HCT116 (cell line): ENCODE measurements around the gene RYR2.

Experiments
- JUND ChIP-seq: IDR thresholded peaks from 2 replicates; pipeline ENCODE4 v1.6.1; 2012
- POLR2A ChIP-seq: IDR thresholded peaks from 2 replicates; pipeline ENCODE4 v1.7.0; 2011; ENCODE audit warnings: borderline replicate concordance; ENCODE audit not compliant: insufficient read depth, insufficient read length; ENCODE audit errors: extremely low read depth
- TF ChIP-seq, protein P1 (sequence below), 3 experiments: fragments of 200-600 bp in 1 of 3; sonication (generic) in 1 of 3; IDR thresholded peaks in 2 of 3; conservative IDR thresholded peaks in 1 of 3; 2 replicates each; pipeline ENCODE4 v1.5.1; 2012 to 2017; ENCODE audit warnings: low read depth in 2 of 3, low read length in 2 of 3, antibody characterized with exemption in 1 of 3, borderline replicate concordance in 1 of 3, control low read depth in 1 of 3, mild to moderate bottlenecking in 1 of 3, mixed read lengths in 1 of 3, mixed run types in 1 of 3, moderate library complexity in 1 of 3; ENCODE audit not compliant: insufficient read depth in 1 of 3

DNA sequence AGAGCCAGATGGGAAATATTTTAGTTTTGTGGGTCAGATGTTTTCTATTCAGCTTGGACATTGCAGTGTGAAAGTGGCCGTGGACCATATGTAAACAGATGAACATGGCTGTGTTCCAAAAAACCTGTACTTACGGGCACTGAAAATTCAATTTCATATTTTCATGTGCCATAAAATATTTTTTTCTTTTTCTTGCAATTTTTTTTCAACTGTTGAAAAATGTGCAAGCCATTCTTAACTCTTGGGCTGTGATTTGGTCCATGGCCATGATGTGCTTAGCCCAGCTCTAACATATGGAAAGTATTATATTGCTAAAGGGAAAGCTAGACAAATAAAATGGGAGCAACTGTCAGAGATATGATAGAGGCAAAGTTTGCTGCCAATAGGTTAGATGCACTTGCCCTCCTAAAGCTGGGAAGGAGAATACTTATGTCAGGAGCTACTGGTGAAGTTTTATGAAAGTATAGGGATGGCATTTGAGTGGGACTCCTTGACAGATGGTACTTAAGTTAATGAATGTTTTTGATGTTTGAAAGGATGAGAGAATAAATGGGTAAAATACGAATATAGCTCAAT is 240.3 kb downstream of the RYR2 start:
- TF ChIP-seq, protein P1, sequence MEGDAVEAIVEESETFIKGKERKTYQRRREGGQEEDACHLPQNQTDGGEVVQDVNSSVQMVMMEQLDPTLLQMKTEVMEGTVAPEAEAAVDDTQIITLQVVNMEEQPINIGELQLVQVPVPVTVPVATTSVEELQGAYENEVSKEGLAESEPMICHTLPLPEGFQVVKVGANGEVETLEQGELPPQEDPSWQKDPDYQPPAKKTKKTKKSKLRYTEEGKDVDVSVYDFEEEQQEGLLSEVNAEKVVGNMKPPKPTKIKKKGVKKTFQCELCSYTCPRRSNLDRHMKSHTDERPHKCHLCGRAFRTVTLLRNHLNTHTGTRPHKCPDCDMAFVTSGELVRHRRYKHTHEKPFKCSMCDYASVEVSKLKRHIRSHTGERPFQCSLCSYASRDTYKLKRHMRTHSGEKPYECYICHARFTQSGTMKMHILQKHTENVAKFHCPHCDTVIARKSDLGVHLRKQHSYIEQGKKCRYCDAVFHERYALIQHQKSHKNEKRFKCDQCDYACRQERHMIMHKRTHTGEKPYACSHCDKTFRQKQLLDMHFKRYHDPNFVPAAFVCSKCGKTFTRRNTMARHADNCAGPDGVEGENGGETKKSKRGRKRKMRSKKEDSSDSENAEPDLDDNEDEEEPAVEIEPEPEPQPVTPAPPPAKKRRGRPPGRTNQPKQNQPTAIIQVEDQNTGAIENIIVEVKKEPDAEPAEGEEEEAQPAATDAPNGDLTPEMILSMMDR (IDR thresholded peaks at IDR 0.05 in 2 of 3, conservative IDR thresholded peaks at IDR 0.05 in 1 of 3; ENCODE audit: borderline replicate concordance in 1 of 3, insufficient read depth in 1 of 3, low read depth in 2 of 3, low read length in 2 of 3) = no peak
- TF ChIP-seq JUND (no peak), POLR2A (no peak)
